HG03280 (cell line): ENCODE data around the gene MKRN2.
"Not testable (repeated sequence)": the region's sequence is repeated elsewhere in the genome, so short reads cannot be mapped to it uniquely, and the experiment has no call there.

Experiments used
- ATAC-seq: cut with Tn5 transposase; IDR thresholded peaks from one replicate; pipeline ENCODE4 v1.9.1; 2021; ENCODE audit warnings: mild to moderate bottlenecking, moderate library complexity; ENCODE audit not compliant: unreplicated experiment

Gene MKRN2

DNA sequence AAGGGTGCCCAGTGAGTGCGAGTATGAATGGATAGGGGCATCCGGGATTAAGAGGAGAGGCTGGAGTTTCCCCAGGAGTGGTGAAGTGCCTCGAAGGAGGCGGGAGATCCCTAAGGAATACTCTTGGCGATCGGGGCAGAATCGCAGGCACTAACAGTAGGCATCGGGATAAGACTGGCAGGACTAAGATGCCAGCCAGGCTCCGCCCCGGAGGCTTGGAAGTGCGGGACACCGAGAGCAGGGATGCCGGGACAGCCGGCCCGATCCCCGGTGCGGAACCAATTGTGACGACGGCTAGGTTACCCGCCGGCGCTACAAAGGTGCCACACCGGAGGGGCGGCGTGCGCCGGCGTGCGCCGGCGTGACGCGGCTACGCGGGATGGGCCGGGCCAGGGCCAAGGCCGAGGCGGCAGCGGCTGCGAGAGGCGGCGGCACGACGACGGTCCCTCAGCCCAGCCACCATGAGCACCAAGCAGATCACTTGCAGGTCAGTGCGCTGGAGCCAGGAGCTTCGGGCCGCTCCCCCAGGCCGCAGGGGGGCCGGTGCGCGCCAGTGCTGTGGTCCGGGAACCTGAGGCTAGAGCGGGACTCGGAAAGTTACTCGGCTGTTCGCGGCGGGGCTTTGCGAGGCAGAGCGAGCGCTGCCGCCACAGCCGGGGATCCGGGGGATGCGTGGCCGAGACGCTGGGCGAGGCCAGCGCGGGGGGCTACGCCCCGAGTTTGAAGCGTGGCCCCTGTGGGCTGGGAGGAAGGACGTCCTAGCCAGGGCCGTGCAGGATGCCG, at the start of gene MKRN2:
Gene MKRN2 (plus strand): TSS at position 398 of the 783 bp plus-strand sequence. CDS start 64 bp downstream, at position 462.
- ATAC-seq = peak; percentile 86

DNA sequence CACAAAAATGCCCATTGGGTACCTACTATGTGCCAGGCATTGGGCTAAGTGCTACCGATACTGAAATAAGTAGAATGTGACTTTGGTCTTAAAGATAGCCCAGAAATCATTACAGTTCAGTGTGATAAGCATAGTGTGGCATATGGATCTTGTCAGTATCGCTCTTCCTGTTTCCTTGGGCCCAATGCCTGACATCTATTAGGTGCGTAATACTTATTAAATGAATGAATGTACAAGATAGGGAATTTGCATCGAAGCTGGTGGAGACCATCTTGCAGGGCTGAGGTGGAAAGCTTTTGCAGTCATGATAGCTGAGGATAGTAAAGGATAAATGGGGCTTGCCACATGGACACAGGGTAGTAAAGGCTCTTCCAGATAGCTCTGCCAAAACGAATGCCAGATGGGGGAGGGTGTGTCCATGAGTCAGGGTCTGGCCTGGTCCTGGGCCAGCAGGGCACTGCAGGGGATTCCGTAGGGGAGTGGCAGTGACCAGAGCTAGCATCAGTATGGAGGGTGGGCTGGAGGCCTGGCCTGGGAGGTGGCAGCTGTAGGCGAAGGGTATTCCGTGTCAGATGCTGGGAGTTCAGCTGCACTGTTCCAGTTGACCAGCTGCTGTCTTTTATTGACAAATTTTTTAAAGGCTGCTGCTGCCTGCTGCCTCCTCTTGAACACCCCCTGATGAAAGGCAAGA, 49.2 kb upstream of the MKRN2 start:
- ATAC-seq = no peak

DNA sequence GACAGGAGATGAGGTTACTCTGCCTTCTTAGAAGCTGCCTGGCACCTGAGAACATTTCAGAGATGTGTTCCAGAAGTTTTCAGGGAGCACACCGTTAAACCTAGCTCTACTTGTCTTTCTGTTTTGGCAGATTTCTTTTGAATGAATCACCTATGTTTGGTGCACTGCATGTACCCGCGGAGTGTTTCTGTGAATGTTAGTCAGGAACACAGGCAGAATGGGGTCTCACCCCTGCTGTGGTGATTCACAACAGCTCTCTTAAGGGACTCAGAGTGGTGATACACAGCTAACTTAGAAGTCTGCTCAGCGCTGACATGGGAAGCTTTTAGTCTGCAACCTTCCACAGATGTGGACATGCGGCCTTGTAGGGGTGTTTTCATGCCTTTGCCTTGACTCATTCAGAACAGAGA, 48.6 kb upstream of the MKRN2 start:
- no peak for ATAC-seq

DNA sequence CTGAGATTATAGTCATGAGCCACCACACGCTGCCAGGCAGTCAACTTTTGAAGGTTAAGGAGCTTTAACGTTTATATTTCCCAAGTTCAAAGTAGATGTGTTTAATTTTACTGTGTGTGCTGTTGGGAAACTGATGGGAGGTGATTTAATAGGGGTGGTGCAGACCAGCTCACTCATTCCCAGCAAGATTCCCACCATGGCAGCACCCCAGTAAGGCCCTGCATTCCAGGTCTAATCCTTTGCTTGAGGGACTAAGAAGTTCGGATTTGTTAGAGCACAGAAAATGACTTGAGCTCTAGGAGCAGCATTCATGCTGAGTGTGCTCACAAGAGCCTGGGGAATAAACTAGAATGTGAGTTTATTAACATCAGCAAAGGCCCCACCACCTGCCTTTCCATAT, 47.4 kb upstream of the MKRN2 start:
- no peak for ATAC-seq

DNA sequence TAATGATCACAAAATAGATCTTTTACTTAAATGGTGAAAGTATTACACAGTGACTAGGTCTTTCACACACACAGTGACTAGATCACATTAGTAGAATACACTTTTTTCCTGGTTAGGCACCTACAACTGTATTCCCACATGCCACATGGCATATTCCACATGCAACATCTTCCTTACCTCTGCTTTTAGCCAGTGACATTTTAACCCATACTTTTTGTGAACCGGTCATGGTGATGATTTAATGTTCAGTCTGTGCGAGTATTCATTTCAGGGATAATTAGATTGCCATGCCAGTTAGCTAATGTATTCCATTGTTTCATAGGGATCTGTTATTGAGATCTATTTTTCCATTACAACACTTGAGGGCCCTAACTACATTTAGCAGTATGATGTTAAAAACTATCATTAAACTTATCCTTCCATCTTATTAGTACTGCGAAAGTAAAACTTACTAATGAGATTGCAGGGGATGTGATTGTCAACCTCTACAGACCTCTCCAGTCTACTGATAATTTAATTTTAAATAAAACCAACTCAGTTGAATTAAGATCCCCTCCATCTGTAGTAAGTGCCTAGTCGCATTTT, 44.3 kb upstream of the MKRN2 start:
- ATAC-seq = no peak

GRCh38 chr3:12513694-12514446, 43.0 kb upstream of the MKRN2 start:
- ATAC-seq = no peak

DNA sequence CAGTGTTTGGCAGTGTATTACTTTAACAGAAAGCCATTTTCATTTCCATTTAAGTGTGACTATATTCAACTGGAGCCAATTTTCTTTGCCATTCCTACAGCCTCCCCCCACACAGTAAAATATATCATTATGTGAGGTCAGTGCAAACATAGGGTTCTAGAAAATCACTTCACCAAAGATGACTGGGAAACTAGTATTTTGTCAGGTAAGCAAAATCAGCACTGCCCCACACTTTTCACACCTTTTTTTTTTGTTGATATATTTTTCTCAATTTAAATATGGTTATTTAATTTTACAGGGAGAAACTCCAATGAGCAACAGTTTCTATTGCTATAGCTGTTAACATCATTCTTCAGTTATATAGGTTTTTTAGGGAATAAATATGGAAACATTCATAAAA, 41.3 kb upstream of the MKRN2 start:
- no peak for ATAC-seq

DNA sequence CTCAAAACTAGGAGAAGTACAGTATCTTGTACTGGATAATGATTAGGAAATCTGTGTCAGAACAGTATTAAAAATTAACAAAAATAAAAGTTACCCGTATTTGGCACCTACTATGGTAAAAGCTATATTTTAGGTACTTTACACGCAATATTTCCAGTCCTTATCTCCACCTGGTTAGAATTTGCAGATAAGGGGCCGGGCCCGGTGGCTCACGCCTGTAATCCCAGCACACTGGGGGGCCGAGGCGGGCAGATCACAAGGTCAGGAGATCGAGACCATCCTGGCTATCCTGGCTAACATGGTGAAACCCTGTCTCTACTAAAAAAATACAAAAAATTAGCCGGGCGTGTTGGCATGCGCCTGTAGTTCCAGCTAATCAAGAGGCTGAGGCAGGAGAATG, 40.0 kb upstream of the MKRN2 start:
- ATAC-seq = no peak

DNA sequence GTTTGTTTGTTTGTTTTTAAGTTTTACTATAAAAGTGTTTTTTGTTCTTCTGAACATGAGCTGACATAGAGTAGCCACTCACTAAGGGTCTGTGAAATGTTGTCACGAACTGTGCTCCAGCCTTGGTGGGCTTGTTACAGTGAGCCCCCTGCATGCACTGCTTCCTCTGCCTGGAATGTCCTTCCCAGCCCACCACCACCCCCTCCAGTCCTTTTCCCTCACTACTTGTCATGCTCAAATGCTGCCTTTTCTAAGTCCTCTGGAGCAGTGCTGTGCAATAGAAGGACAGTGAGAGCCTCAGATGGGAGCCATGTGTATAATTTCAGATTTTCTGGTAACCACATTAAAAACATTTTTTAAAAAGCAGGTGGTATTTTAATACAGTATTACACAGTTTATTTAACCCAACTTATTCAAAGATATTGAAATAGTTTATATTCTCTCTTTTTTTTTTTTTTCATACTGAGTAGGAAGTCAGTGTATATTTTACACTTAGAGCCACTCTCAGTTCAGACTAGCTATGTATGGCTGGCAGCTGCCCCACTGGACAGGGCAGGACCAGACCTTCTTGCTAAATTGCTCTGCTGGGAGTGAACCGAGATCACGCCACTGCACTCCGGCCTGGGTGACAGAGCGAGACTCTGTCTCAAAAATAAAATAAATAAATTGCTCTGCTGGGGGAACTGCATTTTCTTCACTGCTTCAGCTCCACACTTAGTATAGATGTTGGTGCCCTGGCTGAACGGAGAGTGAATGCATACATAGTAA, 38.4 kb upstream of the MKRN2 start:
- no peak for ATAC-seq

- ATAC-seq = no peak
These were observed 35.9 kb upstream of the MKRN2 start for GRCh38 chr3:12521010-12521409.

- ATAC-seq = no peak
These were observed 34.2 kb upstream of the MKRN2 start for GRCh38 chr3:12522721-12523120.

DNA sequence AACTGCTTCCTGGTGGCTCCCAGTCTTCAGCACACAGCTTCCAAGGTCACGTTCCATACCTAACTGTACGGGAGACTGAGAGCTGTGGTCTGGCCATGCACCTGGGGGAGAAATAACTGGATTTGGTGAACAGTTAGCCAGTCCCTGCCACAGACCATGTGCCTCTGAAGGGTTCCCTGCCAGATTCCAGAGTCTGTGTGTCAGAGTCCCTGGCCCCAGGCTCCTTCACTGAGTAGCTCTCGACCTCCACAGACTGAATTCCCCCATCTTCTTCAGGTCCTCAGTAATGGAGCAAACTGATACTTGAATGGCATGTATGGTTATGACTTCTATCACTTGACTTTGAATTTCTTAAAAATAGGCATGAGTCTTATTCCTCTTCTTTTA, 29.1 kb upstream of the MKRN2 start:
- no peak for ATAC-seq

DNA sequence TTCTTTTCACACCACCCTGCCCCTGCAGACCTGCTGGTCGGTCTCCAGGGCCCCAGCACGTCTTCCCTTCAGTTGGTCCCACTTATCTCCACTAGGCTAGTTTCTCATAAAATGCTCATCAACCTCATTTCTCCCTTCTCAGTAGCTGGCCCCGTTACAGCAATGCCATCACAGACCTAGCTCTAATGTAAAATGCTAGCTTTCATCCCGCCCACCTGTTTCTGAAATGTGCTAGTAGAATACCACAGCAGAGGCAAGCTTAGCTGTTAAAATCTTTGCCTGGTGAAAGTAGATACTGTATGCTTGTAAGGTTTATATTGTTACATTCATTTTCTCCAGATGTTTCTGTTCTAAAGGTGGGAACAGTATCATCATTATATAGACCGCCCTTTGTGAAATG, 24.7 kb upstream of the MKRN2 start:
- ATAC-seq = no peak

DNA sequence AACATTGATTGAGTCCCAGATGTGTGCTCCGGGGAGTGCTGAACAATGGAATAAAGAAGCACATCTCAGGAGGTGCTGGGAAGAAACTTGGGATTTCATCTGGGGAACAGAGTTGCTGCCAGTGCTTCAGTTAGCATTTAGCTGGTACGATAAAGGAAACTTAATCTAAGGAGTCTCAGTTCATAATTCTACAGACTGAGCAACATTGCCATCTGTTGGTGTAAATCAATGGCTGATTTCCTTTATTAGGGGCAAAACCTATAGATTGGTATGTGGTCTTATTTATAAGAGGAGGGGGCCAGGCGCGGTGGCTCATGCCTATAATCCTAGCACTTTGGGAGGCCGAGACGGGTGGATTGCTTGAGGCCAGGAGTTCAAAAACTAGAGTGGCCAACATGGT, 20.5 kb upstream of the MKRN2 start:
- ATAC-seq = no peak

DNA sequence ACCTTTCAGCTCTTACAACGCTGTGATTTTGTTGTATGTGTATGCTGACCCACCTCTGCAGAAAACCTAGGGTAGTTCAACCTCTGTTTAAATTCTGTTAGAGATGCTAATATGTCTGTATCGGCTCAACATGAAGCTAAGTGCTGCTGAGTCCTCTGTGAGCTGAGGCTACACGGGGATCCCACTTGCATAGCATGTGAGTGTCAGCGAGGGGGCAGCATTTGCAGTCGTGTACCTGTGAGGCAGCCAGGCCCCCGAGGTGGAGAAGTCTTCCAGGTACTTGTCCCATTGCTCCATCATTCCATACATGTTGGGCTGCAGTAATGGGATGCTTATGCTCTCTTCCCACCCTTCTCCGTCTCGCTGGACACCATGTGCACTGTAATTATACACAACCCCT, 15.3 kb upstream of the MKRN2 start:
- ATAC-seq = no peak

- ATAC-seq = not testable (repeated sequence)
These were observed 13.4 kb upstream of the MKRN2 start for GRCh38 chr3:12543497-12543896.

DNA sequence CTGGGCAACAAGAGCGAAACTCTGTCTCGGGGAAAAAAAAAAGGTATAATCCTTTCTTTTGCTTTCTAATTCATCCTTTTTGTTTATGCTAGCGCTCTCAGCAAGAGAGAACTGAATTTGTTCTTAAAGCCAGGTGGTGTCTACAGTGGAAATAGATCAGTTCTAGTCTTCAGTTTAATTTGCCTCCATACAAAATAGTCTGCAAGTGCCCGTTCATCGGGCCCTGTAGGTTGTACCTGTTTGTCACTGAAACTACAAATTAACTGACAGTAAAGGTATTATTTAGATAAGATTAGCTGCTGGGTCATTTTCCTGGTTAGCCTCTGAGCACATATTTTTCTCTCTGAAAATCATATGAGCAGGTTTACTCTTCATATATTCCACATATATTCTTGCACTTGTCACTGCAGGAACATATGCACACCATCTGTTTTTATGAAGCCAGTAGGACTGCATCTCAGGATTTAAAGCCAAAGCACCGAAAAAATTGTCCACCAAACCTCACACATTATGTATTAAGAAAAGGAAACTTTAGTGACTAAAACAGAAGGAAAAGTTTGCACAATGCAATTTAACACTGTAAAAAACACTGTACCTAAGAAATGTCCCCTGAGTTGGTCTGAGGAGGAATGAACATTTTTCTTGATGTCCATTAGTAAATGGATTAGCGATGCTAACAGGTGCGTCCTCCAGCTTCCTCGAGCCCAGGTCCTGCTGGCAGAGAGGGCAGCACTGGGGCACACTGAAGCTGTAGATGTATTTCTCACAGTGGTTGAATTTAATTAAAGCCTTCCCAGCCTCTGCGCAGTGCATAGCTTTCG, 12.0 kb upstream of the MKRN2 start:
- no peak for ATAC-seq

DNA sequence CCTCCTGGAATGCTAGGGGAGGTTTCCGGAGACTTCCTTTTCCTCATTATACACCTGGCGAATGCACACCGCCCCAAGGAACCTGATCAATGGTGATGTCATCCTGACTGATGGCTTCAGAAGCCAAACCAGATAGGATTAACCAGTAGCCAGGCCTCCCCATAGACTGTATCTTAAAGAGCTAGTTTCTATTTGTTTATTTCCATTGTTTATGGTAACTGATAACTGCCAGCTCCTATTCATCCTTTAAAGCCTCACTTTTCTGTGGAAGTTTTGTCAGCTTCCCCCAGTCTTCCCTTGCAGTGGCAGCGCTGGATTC, 11.5 kb upstream of the MKRN2 start, which contains the start of gene MKRN2OS:
Gene MKRN2OS (minus strand): TSS at position 27 of the 319 bp plus-strand sequence. CDS start 35 bp downstream, outside the sequence.
- ATAC-seq = no peak

- no peak for ATAC-seq
These were observed 6.7 kb upstream of the MKRN2 start for GRCh38 chr3:12549971-12550760.
